HEK293 (cell line): ENCODE measurements around the gene SUPT4H1.

Experiments
- CTCF ChIA-PET: fragments of 350-600 bp; formaldehyde crosslinking; extraction: SDS; loops from one replicate; lab custom pipeline; 2021; ENCODE audit warnings: antibody characterized with exemption; lab: Yijun Ruan, JAX
- POLR2A ChIA-PET: fragments of 300-600 bp; formaldehyde crosslinking; extraction: SDS; loops from one replicate; lab custom pipeline; 2020; ENCODE audit warnings: antibody characterized with exemption, inconsistent platforms; lab: Yijun Ruan, JAX
- H3K27ac ChIP-seq: fragments of 200-500 bp; sonication (Bioruptor generic); 2 replicates; pipeline ENCODE4 v1.5.1; 2014; ENCODE audit warnings: low read depth, low read length, control low read depth, inconsistent platforms; ENCODE audit errors: extremely low read depth
- H3K36me3 ChIP-seq, 2 experiments: fragments of 200-500 bp in 1 of 2; sonication (Bioruptor generic) in 1 of 2; 1 replicate in 1 of 2; 2 replicates in 1 of 2; pipeline ENCODE4 v1.5.1; 2014 to 2017; ENCODE audit warnings: inconsistent platforms in 2 of 2, low read length in 2 of 2; ENCODE audit not compliant: control insufficient read depth in 2 of 2, insufficient read depth in 1 of 2
- H3K4me1 ChIP-seq: fragments of 200-500 bp; sonication (Bioruptor generic); 2 replicates; pipeline ENCODE4 v1.5.1; 2014; ENCODE audit warnings: mild to moderate bottlenecking, low read length, inconsistent platforms; ENCODE audit not compliant: control insufficient read depth, insufficient read depth
- H3K4me3 ChIP-seq: 2 replicates; pipeline ENCODE4 v1.5.1; 2011; ENCODE audit warnings: low read depth, mild to moderate bottlenecking, control low read depth, low read length, moderate library complexity
- H3K9me3 ChIP-seq: fragments of 200-500 bp; sonication (Bioruptor generic); 2 replicates; pipeline ENCODE4 v1.5.1; 2014; ENCODE audit warnings: low read depth, low read length, inconsistent platforms; ENCODE audit not compliant: control insufficient read depth, insufficient read depth
- AEBP2 ChIP-seq: fragments of 450-650 bp; formaldehyde crosslinking; IDR thresholded peaks from 2 replicates; pipeline ENCODE4 v1.5.1; 2016; ENCODE audit warnings: missing biosample characterization, missing genetic modification characterization, borderline replicate concordance
- INSM2 ChIP-seq: fragments of 450-650 bp; formaldehyde crosslinking; IDR thresholded peaks from 2 replicates; pipeline ENCODE4 v1.5.1; 2016; ENCODE audit warnings: missing biosample characterization, missing genetic modification characterization
- PRDM4 ChIP-seq: fragments of 450-650 bp; formaldehyde crosslinking; IDR thresholded peaks from 2 replicates; pipeline ENCODE4 v1.5.1; 2017; ENCODE audit warnings: missing biosample characterization, missing genetic modification characterization
- SCRT1 ChIP-seq: fragments of 450-650 bp; formaldehyde crosslinking; IDR thresholded peaks from 2 replicates; pipeline ENCODE4 v1.5.1; 2016; ENCODE audit warnings: missing biosample characterization, missing genetic modification characterization, borderline replicate concordance
- SCRT2 ChIP-seq: fragments of 450-650 bp; formaldehyde crosslinking; IDR thresholded peaks from 2 replicates; pipeline ENCODE4 v1.5.1; 2016; ENCODE audit warnings: missing biosample characterization, missing genetic modification characterization
- YY1 ChIP-seq: fragments of 450-650 bp; formaldehyde crosslinking; IDR thresholded peaks from 2 replicates; pipeline ENCODE4 v1.5.1; 2018; ENCODE audit warnings: missing biosample characterization, missing genetic modification characterization
- ZBTB48 ChIP-seq: fragments of 450-650 bp; formaldehyde crosslinking; IDR thresholded peaks from 2 replicates; pipeline ENCODE4 v1.5.1; 2016; ENCODE audit warnings: missing biosample characterization, missing genetic modification characterization
- ZNF302 ChIP-seq: fragments of 450-650 bp; formaldehyde crosslinking; IDR thresholded peaks from 2 replicates; pipeline ENCODE4 v1.5.1; 2016; ENCODE audit warnings: missing biosample characterization, missing genetic modification characterization, low read depth
- ZNF341 ChIP-seq: fragments of 450-650 bp; formaldehyde crosslinking; IDR thresholded peaks from 2 replicates; pipeline ENCODE4; 2016; ENCODE audit warnings: low read depth, missing biosample characterization, missing genetic modification characterization
- ZNF518A ChIP-seq: fragments of 450-650 bp; formaldehyde crosslinking; conservative IDR thresholded peaks from 2 replicates; pipeline ENCODE4 v1.5.1; 2016; ENCODE audit warnings: low read depth, missing biosample characterization, missing genetic modification characterization
- ZNF560 ChIP-seq: fragments of 450-650 bp; formaldehyde crosslinking; IDR thresholded peaks from 2 replicates; pipeline ENCODE4 v1.5.1; 2017; ENCODE audit warnings: missing biosample characterization, missing genetic modification characterization, borderline replicate concordance
- ZNF626 ChIP-seq: fragments of 450-650 bp; sonication (Bioruptor Pico); formaldehyde crosslinking; IDR thresholded peaks from 2 replicates; pipeline ENCODE4 v1.5.1; 2018; ENCODE audit warnings: missing biosample characterization, missing genetic modification characterization, inconsistent platforms
- TF ChIP-seq, protein P1 (sequence below): fragments of 450-650 bp; formaldehyde crosslinking; IDR thresholded peaks from 2 replicates; pipeline ENCODE4 v1.5.1; 2016; ENCODE audit warnings: missing biosample characterization, missing genetic modification characterization
- TF ChIP-seq, protein P2 (sequence below): fragments of 450-650 bp; formaldehyde crosslinking; IDR thresholded peaks from 2 replicates; pipeline ENCODE4 v1.5.1; 2016; ENCODE audit warnings: missing biosample characterization, missing genetic modification characterization

Gene SUPT4H1

DNA sequence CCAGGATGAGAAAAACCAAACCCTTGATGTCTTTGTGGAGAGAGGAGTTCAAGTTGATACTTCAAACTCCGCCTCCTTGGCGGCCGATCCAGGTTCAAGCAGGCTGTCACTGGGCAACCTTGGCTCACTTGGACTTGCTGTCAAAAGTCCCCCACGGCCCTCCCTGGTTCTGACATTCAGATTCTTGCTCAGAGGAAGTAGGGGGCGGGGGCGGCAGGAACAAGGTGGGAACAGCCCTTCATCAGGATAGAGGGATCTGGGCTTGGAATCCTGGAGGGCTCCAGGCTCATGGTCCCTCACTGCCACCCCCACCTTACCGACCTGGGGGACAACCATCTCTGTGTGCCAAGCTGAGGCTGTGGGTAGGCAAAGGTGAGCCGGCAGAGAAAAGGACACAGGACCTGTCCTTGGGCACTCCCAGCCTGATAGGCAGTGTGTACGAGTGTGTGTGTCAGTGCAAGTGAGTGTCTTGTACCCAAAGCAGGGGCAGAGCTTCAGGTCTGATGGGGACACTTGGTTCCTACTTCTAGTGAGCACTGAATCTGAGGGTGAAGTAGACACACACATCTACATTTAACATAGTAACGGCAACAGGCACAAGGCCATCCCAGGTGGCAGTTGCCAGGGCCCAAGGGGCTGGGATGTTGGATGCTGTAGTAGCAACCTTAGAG lies 16.8 kb downstream of the SUPT4H1 start:
- H3K4me3 ChIP-seq, result no peak overlapping the region

GRCh38 chr17:58334661-58335060 lies 17.3 kb downstream of the SUPT4H1 start:
- no peak overlapping the region for H3K27ac ChIP-seq
- ChIA-PET CTCF (interaction anchor here (0.9 to 1.3 kb wide), 2 partner anchors 17 kb away, joined by 3 to 5 read pairs; no protein-coding TSS in a partner anchor), POLR2A (interaction anchor here (2.1 kb wide), 1 partner anchor 82 kb away, joined by 5 read pairs; the partner anchor contains the start of gene RNF43)
- H3K4me3 ChIP-seq, result no peak overlapping the region
- TF ChIP-seq SCRT2 (peak; percentile 91), INSM2 (no peak), ZNF626 (tag by site-specific recombination) (no peak), SCRT1 (tag by site-specific recombination) (peak; percentile 29; the same call in 1 of the 2 replicates)
- TF ChIP-seq, protein P1, sequence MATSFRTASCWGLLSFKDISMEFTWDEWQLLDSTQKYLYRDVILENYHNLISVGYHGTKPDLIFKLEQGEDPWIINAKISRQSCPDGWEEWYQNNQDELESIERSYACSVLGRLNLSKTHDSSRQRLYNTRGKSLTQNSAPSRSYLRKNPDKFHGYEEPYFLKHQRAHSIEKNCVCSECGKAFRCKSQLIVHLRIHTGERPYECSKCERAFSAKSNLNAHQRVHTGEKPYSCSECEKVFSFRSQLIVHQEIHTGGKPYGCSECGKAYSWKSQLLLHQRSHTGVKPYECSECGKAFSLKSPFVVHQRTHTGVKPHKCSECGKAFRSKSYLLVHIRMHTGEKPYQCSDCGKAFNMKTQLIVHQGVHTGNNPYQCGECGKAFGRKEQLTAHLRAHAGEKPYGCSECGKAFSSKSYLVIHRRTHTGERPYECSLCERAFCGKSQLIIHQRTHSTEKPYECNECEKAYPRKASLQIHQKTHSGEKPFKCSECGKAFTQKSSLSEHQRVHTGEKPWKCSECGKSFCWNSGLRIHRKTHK (tag by site-specific recombination), result no peak
- H3K9me3 ChIP-seq, result no peaks in the 10 kb centered on the region
- no peaks in the 10 kb centered on the region for H3K36me3 ChIP-seq
- H3K4me1 ChIP-seq, result no peaks in the 10 kb centered on the region; the same call in 1 of the 2 replicates

More for the DNA sequence above, 16.8 kb downstream of the SUPT4H1 start:
- no peaks in the 10 kb centered on the region; the same call in 1 of the 2 replicates for H3K4me1 ChIP-seq
- H3K27ac ChIP-seq, result no peak overlapping the region
- peak; percentile 55; the same call in 1 of the 2 replicates for TF ChIP-seq ZNF341 (tag by site-specific recombination)
- TF ChIP-seq, protein P2, sequence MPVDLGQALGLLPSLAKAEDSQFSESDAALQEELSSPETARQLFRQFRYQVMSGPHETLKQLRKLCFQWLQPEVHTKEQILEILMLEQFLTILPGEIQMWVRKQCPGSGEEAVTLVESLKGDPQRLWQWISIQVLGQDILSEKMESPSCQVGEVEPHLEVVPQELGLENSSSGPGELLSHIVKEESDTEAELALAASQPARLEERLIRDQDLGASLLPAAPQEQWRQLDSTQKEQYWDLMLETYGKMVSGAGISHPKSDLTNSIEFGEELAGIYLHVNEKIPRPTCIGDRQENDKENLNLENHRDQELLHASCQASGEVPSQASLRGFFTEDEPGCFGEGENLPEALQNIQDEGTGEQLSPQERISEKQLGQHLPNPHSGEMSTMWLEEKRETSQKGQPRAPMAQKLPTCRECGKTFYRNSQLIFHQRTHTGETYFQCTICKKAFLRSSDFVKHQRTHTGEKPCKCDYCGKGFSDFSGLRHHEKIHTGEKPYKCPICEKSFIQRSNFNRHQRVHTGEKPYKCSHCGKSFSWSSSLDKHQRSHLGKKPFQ, result no peak
- H3K9me3 ChIP-seq, result no peaks in the 10 kb centered on the region
- H3K36me3 ChIP-seq, result no peaks in the 10 kb centered on the region
- CTCF ChIA-PET, result interaction anchor here (0.9 kb wide), 1 partner anchor 18 kb away, joined by 3 read pairs; no protein-coding TSS in a partner anchor
- POLR2A ChIA-PET, result interaction anchor here (1.2 to 3.1 kb wide), 4 partner anchors 8 to 82 kb away, joined by 5 to 20 read pairs (median 9); partner anchors contain the start of genes RNF43 and SUPT4H1

DNA sequence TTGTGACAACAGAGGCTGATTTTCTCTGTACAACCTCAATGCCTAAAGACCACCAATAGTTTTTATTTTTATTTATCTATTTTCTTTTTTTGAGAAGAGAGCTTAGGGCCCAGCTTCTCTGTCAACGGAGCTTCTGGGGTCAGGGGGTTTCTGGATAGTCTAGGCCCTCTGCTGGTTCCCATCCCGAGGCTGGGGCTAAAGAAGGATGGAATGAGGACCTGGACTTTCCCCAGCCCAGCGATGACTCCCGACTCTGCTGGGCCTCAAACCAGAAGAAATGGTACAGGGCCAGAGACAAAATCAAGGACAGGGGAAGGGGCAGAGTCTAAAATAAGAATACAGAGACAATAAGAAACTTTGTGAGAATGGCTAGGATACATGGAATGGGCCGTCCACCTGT lies 17.7 kb downstream of the SUPT4H1 start:
- H3K27ac ChIP-seq, result no peak overlapping the region
- H3K4me1 ChIP-seq, result no peaks in the 10 kb centered on the region; the same call in 1 of the 2 replicates
- H3K36me3 ChIP-seq, result no peaks in the 10 kb centered on the region
- ChIA-PET CTCF (interaction anchor here (0.7 to 1.3 kb wide), 2 partner anchors 17 to 95 kb away, joined by 3 to 5 read pairs; no protein-coding TSS in a partner anchor), POLR2A (no interaction called here)
- H3K4me3 ChIP-seq, result no peak overlapping the region
- H3K9me3 ChIP-seq, result no peaks in the 10 kb centered on the region
- TF ChIP-seq ZNF302 (tag by site-specific recombination), result no peak
- no peak for TF ChIP-seq ZNF560 (tag by site-specific recombination)
- TF ChIP-seq ZNF518A (tag by site-specific recombination), result no peak
- no peak for TF ChIP-seq YY1 (tag by site-specific recombination)
- TF ChIP-seq PRDM4 (tag by site-specific recombination), result no peak
- no peak for TF ChIP-seq AEBP2 (tag by site-specific recombination)
- TF ChIP-seq ZBTB48 (tag by site-specific recombination), result no peak
